D721Med (cell line): ENCODE measurements around the gene NTNG1.

Experiments
- DNase-seq: peaks from one replicate; pipeline ENCODE4 v3.0.0; 2011; ENCODE audit warnings: low spot score; ENCODE audit not compliant: insufficient read length
- FAIRE-seq: peaks from 2 replicates; lab custom pipeline; 2011; peaks lifted over from hg19 to GRCh38; lab: Jason Lieb, UNC
- CTCF ChIP-seq: IDR thresholded peaks from 2 replicates; pipeline ENCODE4 v1.5.1; 2012; ENCODE audit warnings: mild to moderate bottlenecking, control low read depth; ENCODE audit not compliant: insufficient read depth; ENCODE audit errors: missing control alignments

NTNG1 gene

GRCh38 chr1:107105914-107106313, 34.9 kb upstream of the NTNG1 start:
- no peak for FAIRE-seq
- no peak for DNase-seq

GRCh38 chr1:107110326-107110725, 30.5 kb upstream of the NTNG1 start:
- TF ChIP-seq CTCF, result no peak
- no peak for DNase-seq
- FAIRE-seq, result no peak

More at GRCh38 chr1:107105914-107106313, 34.9 kb upstream of the NTNG1 start:
- no peak for TF ChIP-seq CTCF

- TF ChIP-seq CTCF, result no peak
- DNase-seq, result no peak
- no peak for FAIRE-seq
Observed at GRCh38 chr1:107116306-107116790, 24.5 kb upstream of the NTNG1 start.

- DNase-seq, result no peak
- no peak for FAIRE-seq
- TF ChIP-seq CTCF, result no peak
Observed at GRCh38 chr1:107122225-107122624, 18.6 kb upstream of the NTNG1 start.

- FAIRE-seq (no peak), DNase-seq (no peak)
- no peak for TF ChIP-seq CTCF
Observed at GRCh38 chr1:107123741-107124140, 17.1 kb upstream of the NTNG1 start.

GRCh38 chr1:107124694-107125093, 16.1 kb upstream of the NTNG1 start:
- DNase-seq, result no peak
- no peak for TF ChIP-seq CTCF
- FAIRE-seq, result no peak

GRCh38 chr1:107132195-107132594, 8.6 kb upstream of the NTNG1 start:
- no peak for DNase-seq
- TF ChIP-seq CTCF, result no peak
- no peak for FAIRE-seq
